Measurements from ENCODE around the gene MARF1. TPM values are rescaled to one million over a fixed set of nuclear protein-coding genes. Genes with fewer than 3 reads are reported as not detected.

MARF1 gene
- total RNA-seq, 1 experiment from 2014 or later: 71.6 TPM

- Histone ChIP-seq H3K9me3 (ENCODE audit: low read depth, low read length, poor library complexity, severe bottlenecking) (no peaks in the 10 kb centered on the region), H3K27me3 (replicated peaks; ENCODE audit: insufficient read depth, low read depth, low read length, poor library complexity) (no peaks in the 10 kb centered on the region), H3K4me3 (ENCODE audit: low read depth, low read length, poor library complexity, severe bottlenecking) (no peak overlapping the region), H3K4me1 (ENCODE audit: insufficient read depth, low read length, poor library complexity, severe bottlenecking) (no peaks in the 10 kb centered on the region), H3K27ac (ENCODE audit: low read depth, low read length, poor library complexity, severe bottlenecking) (no peak overlapping the region), H3K36me3 (ENCODE audit: insufficient read depth, low read length, poor library complexity, severe bottlenecking) (no peaks in the 10 kb centered on the region)
- TF ChIP-seq EZH2 (IDR thresholded peaks at IDR 0.05; ENCODE audit: borderline replicate concordance, low read depth, low read length, poor library complexity, severe bottlenecking): no peak
- TF ChIP-seq CTCF (conservative IDR thresholded peaks at IDR 0.05; ENCODE audit: low read depth, low read length): no peak
- POLR2A ChIA-PET (ENCODE audit: low non-redundant PET): no interaction called here
- no TSS peak for BruUV-seq (replicated peaks)
- intact Hi-C loops (cut with micrococcal nuclease; ENCODE audit: unreplicated experiment): no loop called here
- DNase-seq (ENCODE audit: low spot score): no peak
- CTCF ChIA-PET: no interaction called here
Measured at GRCh38 chr16:15559176-15559575, 83.8 kb downstream of the MARF1 start.

GRCh38 chr16:15557258-15557657, 85.7 kb downstream of the MARF1 start:
- Histone ChIP-seq H3K9me3 (ENCODE audit: low read depth, low read length, poor library complexity, severe bottlenecking) (no peaks in the 10 kb centered on the region), H3K27ac (ENCODE audit: low read depth, low read length, poor library complexity, severe bottlenecking) (no peak overlapping the region), H3K4me3 (ENCODE audit: low read depth, low read length, poor library complexity, severe bottlenecking) (no peak overlapping the region), H3K4me1 (ENCODE audit: insufficient read depth, low read length, poor library complexity, severe bottlenecking) (no peaks in the 10 kb centered on the region), H3K36me3 (ENCODE audit: insufficient read depth, low read length, poor library complexity, severe bottlenecking) (no peaks in the 10 kb centered on the region), H3K27me3 (replicated peaks; ENCODE audit: insufficient read depth, low read depth, low read length, poor library complexity) (no peaks in the 10 kb centered on the region)
- CTCF ChIA-PET: no interaction called here
- no TSS peak for BruUV-seq (replicated peaks)
- POLR2A ChIA-PET (ENCODE audit: low non-redundant PET): no interaction called here
- intact Hi-C loops (cut with micrococcal nuclease; ENCODE audit: unreplicated experiment): no loop called here
- TF ChIP-seq CTCF (conservative IDR thresholded peaks at IDR 0.05; ENCODE audit: low read depth, low read length) (no peak), EZH2 (IDR thresholded peaks at IDR 0.05; ENCODE audit: borderline replicate concordance, low read depth, low read length, poor library complexity, severe bottlenecking) (no peak)
- no peak for DNase-seq (ENCODE audit: low spot score)

GRCh38 chr16:15556130-15556529, 86.8 kb downstream of the MARF1 start:
- DNase-seq (ENCODE audit: low spot score): no peak
- Histone ChIP-seq H3K9me3 (ENCODE audit: low read depth, low read length, poor library complexity, severe bottlenecking) (no peaks in the 10 kb centered on the region), H3K36me3 (ENCODE audit: insufficient read depth, low read length, poor library complexity, severe bottlenecking) (no peaks in the 10 kb centered on the region), H3K4me1 (ENCODE audit: insufficient read depth, low read length, poor library complexity, severe bottlenecking) (no peaks in the 10 kb centered on the region), H3K4me3 (ENCODE audit: low read depth, low read length, poor library complexity, severe bottlenecking) (no peak overlapping the region), H3K27ac (ENCODE audit: low read depth, low read length, poor library complexity, severe bottlenecking) (no peak overlapping the region), H3K27me3 (replicated peaks; ENCODE audit: insufficient read depth, low read depth, low read length, poor library complexity) (no peaks in the 10 kb centered on the region)
- ChIA-PET POLR2A (ENCODE audit: low non-redundant PET) (no interaction called here), CTCF (interaction anchor here (0.7 kb wide), 1 partner anchor 112 kb away, joined by 6 read pairs; no protein-coding TSS in a partner anchor)
- TF ChIP-seq CTCF (conservative IDR thresholded peaks at IDR 0.05; ENCODE audit: low read depth, low read length) (no peak), EZH2 (IDR thresholded peaks at IDR 0.05; ENCODE audit: borderline replicate concordance, low read depth, low read length, poor library complexity, severe bottlenecking) (no peak)
- intact Hi-C loops (cut with micrococcal nuclease; ENCODE audit: unreplicated experiment): no loop called here
- BruUV-seq (replicated peaks): no TSS peak
